Measurements from ENCODE around the gene P2RX6. TPM values are rescaled to one million over a fixed set of nuclear protein-coding genes. Genes with fewer than 3 reads are reported as not detected.
"Not testable (repeated sequence)": the region's sequence is repeated elsewhere in the genome, so short reads cannot be mapped to it uniquely, and the experiment has no call there.

The P2RX6 gene
- polyA plus RNA-seq, 1 donor, result 1.4 TPM

- no peak for DNase-seq
These were observed 37.9 kb downstream of the P2RX6 start for GRCh38 chr22:21052715-21053459.

GRCh38 chr22:21054046-21054713 lies 39.2 kb downstream of the P2RX6 start:
- no peak for DNase-seq

- no peak for DNase-seq
These were observed 40.0 kb downstream of the P2RX6 start for GRCh38 chr22:21054714-21055563.

GRCh38 chr22:21055564-21055834 lies 40.5 kb downstream of the P2RX6 start:
- DNase-seq, result no peak

- DNase-seq, result no peak
These were observed 40.9 kb downstream of the P2RX6 start for GRCh38 chr22:21055880-21056319.

- DNase-seq, result not testable (repeated sequence)
These were observed 45.4 kb downstream of the P2RX6 start for GRCh38 chr22:21060363-21060762.

- DNase-seq, result not testable (repeated sequence)
These were observed 46.8 kb downstream of the P2RX6 start for GRCh38 chr22:21061660-21062321.

- DNase-seq, result not testable (repeated sequence)
These were observed 49.5 kb downstream of the P2RX6 start for GRCh38 chr22:21064425-21064824.

- no peak for DNase-seq
These were observed 50.2 kb downstream of the P2RX6 start for GRCh38 chr22:21064917-21065864.

- DNase-seq, result no peak
These were observed 52.3 kb downstream of the P2RX6 start for GRCh38 chr22:21067075-21067900.

GRCh38 chr22:21067901-21068680 lies 53.1 kb downstream of the P2RX6 start:
- DNase-seq, result no peak

GRCh38 chr22:21068681-21069276 lies 53.8 kb downstream of the P2RX6 start:
- no peak for DNase-seq

- DNase-seq, result no peak
These were observed 54.4 kb downstream of the P2RX6 start for GRCh38 chr22:21069375-21069774.

- DNase-seq, result no peak
These were observed 56.0 kb downstream of the P2RX6 start for GRCh38 chr22:21070690-21071615.

GRCh38 chr22:21071796-21072195 lies 56.8 kb downstream of the P2RX6 start:
- DNase-seq, result not testable (repeated sequence)

GRCh38 chr22:21073023-21073422 lies 58.1 kb downstream of the P2RX6 start:
- DNase-seq, result no peak

GRCh38 chr22:21073482-21073881 lies 58.5 kb downstream of the P2RX6 start:
- DNase-seq, result no peak
